GM13976 (cell line): ENCODE data around the gene GPRASP2.
A peak's percentile ranks its signal among the peaks of the same experiment; 100 is the strongest.

Source experiments
- DNase-seq: peaks from one replicate; pipeline ENCODE4 v3.0.0; 2012; ENCODE audit warnings: low spot score
- in situ Hi-C: fragments of 300-500 bp; cut with MboI; formaldehyde crosslinking; loops from one replicate; pipeline ENCODE4 v1.12.0; 2022; ENCODE audit warnings: low sequenced_read_pairs, mixed read lengths, inconsistent platforms; ENCODE audit not compliant: unreplicated experiment
- TF ChIP-seq, protein P1 (sequence below): IDR thresholded peaks from 2 replicates; pipeline ENCODE4 v1.5.1; 2012; ENCODE audit warnings: borderline replicate concordance, mild to moderate bottlenecking; ENCODE audit not compliant: insufficient read depth; ENCODE audit errors: extremely low read depth, missing control alignments, control extremely low read depth

GPRASP2 gene

DNA sequence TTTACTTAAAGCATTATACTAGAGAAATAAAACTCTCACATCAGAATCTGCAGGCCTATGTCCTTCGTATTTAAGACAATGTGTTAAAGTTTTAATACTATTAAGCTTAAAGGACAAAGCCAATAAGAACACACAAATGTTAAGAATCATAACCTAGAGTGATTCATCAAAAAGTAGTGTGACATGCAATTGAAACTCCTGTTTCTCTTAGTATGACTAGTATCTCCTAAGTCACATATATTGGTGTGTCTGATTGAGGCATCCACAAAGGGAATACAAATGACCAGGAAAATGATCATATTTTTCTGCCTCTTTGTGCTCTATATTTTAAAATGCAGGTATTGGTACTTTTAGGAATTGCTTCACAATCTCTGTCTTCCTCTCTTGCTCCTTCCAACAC lies 32.1 kb downstream of the GPRASP2 start:
- in situ Hi-C loops, result no loop called here
- TF ChIP-seq, protein P1, sequence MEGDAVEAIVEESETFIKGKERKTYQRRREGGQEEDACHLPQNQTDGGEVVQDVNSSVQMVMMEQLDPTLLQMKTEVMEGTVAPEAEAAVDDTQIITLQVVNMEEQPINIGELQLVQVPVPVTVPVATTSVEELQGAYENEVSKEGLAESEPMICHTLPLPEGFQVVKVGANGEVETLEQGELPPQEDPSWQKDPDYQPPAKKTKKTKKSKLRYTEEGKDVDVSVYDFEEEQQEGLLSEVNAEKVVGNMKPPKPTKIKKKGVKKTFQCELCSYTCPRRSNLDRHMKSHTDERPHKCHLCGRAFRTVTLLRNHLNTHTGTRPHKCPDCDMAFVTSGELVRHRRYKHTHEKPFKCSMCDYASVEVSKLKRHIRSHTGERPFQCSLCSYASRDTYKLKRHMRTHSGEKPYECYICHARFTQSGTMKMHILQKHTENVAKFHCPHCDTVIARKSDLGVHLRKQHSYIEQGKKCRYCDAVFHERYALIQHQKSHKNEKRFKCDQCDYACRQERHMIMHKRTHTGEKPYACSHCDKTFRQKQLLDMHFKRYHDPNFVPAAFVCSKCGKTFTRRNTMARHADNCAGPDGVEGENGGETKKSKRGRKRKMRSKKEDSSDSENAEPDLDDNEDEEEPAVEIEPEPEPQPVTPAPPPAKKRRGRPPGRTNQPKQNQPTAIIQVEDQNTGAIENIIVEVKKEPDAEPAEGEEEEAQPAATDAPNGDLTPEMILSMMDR, result no peak

DNA sequence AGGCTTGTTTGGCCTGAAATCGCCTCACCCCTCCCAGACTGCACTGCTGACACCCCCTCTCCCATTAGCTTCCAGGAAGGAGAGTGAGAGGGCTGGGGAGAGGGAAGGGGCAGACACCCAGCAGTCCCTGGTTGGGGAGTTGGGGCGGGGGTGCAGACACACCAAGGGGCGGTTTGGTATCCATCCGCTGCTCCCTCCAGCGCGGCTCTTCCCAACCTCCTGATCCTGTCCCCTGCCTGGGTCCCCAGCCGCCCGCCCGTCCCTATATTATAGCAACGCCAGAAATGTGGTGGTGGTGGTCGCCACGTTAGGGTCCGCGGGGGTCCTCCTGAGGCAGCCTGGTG lies 33.2 kb downstream of the GPRASP2 start:
- in situ Hi-C loops, result no loop called here
- no peak for DNase-seq
- TF ChIP-seq, protein P1, result no peak

More for the DNA sequence above, 32.1 kb downstream of the GPRASP2 start:
- DNase-seq, result no peak

DNA sequence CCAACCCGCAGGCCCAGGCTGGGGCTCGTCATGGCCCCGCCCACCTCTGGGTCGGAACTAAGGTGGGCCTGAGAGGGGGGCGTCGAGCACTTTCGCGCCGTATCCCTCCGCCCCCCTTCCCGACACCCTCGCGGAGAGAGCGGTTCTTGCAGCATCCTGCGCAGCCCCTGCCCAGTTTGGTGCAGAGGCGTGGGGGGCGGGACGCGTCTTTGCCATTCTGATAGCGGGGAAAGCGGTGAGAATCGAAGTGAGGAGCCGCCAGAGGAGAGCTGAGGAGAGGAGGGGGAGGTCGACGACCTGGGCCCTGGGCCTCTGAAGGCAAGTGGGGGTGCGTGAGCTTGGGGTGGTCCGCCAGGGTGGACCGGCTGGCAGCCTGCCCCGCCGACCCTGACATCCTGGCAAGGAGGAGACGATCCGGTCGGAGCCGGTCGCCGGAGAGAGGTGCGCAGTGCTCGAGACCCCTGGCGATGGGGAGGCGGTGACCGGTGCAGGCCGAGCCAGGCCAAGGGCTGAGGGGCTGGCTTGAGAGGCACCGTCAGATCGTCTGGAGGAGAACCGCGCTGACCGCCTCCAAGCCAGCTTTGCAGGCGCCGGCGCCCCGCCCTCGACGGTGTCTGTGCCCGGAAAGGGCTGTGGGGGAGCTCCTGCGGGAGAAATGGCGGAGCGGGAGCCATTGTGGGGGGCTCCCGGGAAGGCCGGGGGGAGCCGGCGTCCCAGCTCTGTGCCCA lies 33.8 kb downstream of the GPRASP2 start:
- TF ChIP-seq, protein P1, result no peak
- peak; percentile 34 for DNase-seq
- in situ Hi-C loops, result no loop called here

DNA sequence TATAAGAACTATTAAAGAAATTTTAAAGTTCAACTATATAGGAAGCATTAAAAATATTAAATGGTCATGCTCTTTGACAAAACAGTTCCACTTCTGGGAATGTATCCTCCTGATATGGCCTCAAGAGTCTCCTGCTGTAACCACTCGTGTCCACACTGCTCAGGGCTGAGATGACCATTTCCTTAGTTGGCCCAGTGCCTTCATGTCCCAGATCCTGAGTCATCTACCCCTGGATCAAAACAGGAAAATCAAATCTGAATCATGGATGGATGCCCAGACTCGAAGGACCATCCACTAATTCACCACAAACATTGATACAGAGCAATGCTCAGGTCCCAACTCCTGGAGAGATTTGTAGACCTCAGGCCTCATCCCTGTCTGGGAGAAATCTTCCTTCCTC lies 53.0 kb downstream of the GPRASP2 start:
- no peak for DNase-seq

DNA sequence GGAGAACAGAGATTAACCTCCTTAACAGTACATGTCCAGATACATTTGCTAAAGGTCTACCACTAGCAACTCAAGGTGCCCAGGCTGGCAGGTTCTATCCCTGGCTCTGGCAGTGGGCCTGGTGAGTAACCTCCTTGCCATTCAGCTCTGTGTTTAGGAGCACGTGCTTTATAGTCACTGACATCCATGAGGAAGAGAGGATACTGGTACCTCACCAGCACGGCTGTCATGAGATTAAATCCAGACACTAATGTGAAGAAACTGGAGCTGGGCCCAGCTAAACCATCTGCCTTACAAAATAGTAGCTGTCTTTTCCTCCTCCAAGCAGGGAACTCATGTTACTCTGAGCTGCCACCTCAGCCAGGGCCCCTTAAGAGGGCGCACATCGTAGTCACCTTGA lies 53.6 kb downstream of the GPRASP2 start:
- in situ Hi-C loops, result no loop called here
- no peak for DNase-seq
- TF ChIP-seq, protein P1, result no peak

More for the DNA sequence above, 53.0 kb downstream of the GPRASP2 start:
- in situ Hi-C loops, result no loop called here
- TF ChIP-seq, protein P1, result no peak

DNA sequence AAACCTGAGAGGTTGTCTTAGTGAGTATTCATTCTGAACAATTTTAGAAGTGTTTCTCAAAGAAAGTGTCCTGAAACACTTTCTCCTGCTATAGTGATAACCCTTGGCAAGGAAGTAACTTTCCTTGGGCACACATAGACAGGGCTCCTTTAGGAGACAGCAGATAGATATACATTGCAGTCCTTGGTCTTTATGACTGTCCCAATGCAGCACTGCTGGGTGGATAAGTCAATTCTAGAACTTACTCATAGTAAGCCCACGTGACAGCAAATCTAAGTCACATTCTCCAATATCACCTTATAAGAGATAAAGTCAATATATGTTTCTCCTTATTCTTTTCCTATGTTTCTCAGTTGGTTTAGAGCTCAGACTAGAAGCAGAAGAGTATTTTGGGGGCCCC lies 55.0 kb downstream of the GPRASP2 start:
- TF ChIP-seq, protein P1, result no peak
- in situ Hi-C loops, result no loop called here
- DNase-seq, result no peak
